Stimulated activated CD8-positive, alpha-beta memory T cell treated with anti-CD3 and anti-CD28 coated beads, Interleukin-7, amount 100 ng/mL, for 24 hours (primary cell): ENCODE data around the gene GALC.
"Not testable (repeated sequence)": the region's sequence is repeated elsewhere in the genome, so short reads cannot be mapped to it uniquely, and the experiment has no call there.

Experiments
- DNase-seq: peaks from one replicate; pipeline ENCODE4 v3.0.0-alpha.2; 2020; ENCODE audit warnings: low read depth

GALC gene

DNA sequence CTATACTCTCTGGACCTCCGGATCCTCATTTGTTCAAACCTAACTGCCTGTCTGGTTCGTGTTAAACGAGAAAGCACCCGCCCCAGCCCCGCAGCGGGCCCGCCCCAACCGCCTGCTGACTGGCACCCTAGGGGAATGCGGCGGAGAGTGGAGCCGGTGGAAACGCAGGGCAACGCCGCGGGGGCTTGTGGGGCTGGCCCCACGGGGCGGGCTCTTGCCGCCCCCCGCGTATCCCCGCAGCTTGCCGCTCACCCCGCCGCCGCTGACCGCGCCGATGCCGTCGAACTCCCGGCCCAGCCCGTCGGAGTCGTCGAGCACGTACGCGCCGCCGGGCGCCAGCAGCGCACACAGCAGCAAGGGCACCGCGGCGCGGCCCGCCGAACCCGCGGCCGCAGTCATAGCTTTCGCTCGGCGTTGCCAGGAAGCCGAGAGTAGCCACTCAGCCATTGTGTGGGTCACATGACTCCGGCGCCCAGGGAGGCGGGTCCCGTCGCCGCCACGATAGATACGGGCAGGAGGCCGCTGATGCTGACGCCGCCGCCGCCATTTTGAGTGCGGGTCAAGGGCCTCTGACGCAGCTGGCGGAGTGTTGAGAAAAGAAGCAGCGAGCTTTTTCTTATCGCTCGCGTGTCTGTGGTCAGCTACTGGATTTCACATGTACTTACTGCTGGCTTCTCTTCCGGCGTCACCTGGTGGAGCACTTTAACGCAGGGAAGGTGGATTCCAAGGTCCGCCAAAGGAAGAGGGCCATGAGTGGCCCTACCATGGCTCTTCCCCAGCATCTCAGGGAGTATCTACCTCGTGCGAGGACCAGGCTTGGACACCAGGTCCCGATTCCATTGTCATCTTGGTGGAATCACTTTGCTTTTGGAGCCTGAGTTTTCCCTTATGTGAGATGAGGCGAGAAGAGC, at the start of gene GALC:
TSS of gene GALC (minus strand) at position 465 of the 911 bp plus-strand sequence. CDS start at position 447, 18 bp downstream.
- peak; percentile 90 for DNase-seq

DNA sequence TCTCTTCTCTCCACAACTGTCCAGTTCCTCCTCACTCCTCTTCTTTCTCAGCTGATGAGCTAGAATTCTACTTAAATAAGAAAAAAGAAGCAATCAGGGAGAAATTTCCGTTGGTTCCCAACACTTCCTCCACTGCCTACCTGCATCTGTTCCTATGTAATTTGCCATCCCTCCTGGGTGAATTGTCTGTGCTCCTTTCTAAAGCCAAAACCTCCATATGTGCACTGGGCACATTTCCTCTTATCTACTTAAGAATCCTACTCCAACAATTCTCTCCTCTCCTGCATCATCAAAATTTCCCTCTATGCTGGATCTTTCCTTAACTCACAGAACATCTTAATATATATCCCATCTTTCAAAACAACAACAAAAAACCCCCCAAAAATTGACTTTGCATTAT, 47.2 kb upstream of the GALC start:
- DNase-seq, result no peak

GRCh38 chr14:88039197-88039596, 46.2 kb upstream of the GALC start:
- no peak for DNase-seq

GRCh38 chr14:88037325-88037724, 44.3 kb upstream of the GALC start:
- no peak for DNase-seq

DNA sequence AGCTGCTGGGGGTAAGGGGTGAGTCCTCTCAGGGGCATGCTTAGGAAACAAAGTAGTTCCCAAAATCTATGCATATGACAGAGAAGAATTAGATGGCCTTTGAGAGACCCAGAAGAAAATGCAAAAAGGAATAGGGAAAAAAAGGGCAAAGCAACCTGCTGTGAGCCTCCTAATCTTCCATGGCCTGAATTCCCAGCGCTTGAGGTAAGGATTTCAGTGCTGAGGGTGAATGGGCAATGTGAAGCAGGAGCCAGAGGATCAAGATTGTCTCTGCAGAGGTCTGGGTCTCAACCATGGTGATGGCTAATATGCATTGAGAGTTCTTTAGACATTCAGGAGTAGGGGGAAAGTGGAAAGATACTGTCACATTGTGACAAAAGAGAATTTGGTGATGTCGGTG, 43.4 kb upstream of the GALC start:
- DNase-seq, result no peak

DNA sequence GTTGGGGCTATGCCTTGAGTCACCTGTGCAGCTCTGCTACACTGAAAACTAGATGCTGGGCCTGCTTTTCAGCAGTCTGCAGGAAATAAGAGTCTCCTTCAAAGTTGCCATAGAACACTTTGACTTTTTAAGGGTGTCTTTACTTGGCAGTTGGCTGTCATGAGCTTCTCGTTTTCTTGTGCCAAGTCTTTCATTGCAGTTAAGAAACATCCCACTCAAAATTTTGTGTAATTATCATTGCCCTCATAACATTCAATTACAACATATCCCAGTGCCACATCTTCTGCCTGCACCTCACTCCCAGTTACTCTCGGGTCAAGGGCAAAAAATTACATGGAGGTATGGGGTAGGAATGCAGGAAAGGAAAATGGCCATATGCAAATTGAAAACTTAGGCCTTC, 41.1 kb upstream of the GALC start:
- no peak for DNase-seq

DNA sequence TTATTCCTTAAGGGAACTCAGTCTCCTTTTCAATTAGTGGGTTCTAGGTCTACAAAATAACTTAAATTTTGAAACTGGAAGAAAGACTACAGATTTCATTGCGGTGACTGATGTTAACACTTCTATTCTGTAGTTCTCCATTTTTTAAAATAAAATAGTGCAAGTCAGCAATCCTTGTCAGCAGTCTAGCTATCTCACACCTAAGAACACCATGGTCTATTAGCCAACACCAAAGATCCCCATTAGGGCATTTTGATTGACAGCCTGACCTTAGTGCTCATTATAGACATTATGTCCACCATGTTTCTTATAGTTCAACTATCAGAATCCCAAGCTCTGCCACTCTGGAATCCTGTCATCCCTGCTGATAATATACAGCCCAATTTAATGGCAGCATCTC, 39.4 kb upstream of the GALC start:
- DNase-seq, result no peak

DNA sequence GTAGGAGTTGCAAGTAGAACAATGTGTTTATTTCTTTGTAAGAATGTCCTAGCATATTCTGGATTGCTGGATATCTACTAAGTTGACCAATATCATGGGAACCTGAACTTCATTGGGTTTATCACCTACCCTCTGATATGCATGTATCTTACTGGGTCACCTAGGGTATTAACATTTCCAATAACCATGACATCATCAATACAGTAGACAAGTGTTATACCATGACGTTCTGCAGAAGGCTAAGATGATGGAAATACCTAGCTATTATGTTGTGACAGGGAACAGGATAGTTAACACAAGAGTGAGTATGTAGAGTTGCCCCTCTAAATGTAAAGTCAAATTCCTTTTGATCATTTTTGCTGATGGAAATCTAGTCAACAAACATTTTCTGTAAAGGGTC, 37.9 kb upstream of the GALC start:
- DNase-seq, result no peak

DNA sequence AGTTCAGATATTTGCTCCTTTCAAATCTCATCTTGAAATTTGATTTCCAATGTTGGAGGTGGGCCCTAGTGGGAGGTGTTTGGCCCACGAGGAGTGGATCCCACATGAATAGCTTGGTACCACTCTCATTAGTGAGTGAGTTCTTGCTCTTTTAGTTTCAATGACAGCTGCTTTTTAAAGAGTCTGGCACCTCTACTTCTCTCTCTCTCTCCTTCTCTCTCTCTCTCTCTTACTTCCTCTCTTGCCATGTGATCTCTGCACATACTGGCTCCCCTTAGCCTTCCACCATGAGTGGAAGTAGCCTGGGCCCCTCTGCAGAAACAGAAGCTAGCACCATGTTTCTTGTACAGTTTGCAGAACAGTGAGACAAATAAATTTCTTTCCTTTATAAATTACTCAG, 37.1 kb upstream of the GALC start:
- no peak for DNase-seq

GRCh38 chr14:88029500-88029899, 36.5 kb upstream of the GALC start:
- DNase-seq, result no peak

DNA sequence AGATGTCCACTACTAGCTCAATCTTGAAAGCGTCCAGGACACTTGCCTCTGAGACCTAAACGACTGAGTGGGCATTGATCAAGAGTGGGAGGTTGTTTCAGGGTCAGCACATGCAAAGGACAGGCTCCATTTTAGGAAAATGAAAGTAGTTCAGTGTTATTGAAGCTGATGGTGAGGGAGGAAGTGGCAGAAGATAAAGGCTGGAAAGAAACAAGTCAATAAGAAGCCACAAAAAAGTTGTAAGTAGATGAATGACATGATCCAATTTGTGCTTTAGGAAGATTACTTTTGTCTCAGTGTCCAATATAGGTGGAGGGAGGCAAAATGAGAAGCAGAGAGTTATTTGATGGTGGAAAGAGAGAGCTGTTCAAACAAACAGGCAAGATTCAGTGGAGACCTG, 33.9 kb upstream of the GALC start:
- DNase-seq, result no peak

GRCh38 chr14:88025313-88025712, 32.3 kb upstream of the GALC start:
- no peak for DNase-seq

DNA sequence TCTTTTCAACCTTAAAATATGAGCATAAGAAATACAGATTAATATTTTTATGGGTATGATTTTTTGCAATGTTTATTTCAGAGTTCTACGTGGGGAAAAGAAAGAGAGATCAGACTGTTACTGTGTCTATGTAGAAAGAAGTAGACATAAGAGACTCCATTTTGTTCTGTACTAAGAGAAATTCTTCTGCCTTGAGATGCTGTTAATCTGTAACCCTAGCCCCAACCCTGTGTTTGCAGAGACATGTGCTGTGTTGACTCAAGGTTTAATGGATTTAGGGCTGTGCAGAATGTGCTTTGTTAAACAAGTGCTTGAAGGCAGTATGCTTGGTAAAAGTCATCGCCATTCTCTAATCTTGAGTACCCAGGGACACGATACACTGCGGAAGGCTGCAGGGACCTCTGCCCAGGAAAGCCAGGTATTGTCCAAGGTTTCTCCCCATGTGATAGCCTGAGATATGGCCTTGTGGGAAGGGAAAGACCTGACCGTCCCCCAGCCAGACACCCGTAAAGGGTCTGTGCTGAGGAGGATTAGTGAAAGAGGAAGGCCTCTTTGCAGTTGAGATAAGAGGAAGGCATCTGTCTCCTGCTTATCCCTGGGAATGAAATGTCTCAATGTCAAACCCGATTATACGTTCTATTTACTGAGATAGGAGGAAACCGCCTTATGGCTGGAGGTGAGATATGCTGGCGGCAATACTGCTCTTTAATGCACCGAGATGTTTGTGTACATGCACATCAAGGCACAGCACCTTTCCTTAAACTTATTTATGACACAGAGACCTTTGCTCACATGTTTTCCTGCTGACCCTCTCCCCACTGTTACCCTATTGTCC, 31.5 kb upstream of the GALC start:
- not testable (repeated sequence) for DNase-seq

DNA sequence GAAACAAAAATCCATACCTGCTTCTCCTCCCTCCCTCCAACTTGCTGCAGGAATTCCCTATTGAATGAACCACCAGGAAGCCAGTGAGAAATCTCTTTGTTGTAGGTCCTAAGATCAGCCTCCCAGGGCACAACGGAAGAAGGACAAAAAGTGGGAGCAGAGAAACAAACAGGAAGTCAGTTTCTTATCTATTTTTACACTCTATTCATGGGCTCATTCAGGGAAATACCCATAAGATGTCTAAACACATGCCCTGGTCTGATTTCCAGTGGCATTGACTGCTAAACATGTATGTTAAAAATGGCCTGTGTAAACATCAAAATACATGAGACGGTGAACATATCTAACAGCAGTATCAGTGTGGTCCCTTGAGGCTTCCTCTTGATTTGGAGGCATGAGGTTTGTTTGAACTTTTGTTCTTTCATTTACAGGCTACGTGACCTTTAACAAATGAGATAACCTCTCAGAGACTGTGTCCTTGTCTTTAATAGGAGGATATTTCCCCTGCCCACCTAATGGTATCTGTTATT, 30.7 kb upstream of the GALC start:
- DNase-seq, result no peak

- no peak for DNase-seq
These were observed 24.6 kb upstream of the GALC start for GRCh38 chr14:88017535-88017934.

DNA sequence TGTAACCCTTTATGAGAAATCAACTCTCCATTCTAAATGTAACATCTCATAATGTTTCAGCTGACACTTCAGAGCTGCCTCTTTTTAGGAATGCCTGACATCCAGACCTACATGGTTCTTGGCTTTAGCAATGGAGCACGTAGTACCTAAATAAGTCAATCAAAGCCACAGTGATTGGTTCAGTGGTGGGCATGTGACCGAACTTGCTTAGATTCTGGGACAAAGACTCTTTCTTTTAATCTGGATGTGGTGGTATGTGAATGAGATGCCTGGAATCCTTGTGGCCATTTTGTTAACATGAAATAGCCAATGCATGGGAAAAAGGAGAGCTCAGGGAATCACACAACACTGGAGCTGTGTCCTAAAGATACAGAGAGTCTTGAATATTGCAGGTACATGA, 23.8 kb upstream of the GALC start:
- DNase-seq, result no peak

DNA sequence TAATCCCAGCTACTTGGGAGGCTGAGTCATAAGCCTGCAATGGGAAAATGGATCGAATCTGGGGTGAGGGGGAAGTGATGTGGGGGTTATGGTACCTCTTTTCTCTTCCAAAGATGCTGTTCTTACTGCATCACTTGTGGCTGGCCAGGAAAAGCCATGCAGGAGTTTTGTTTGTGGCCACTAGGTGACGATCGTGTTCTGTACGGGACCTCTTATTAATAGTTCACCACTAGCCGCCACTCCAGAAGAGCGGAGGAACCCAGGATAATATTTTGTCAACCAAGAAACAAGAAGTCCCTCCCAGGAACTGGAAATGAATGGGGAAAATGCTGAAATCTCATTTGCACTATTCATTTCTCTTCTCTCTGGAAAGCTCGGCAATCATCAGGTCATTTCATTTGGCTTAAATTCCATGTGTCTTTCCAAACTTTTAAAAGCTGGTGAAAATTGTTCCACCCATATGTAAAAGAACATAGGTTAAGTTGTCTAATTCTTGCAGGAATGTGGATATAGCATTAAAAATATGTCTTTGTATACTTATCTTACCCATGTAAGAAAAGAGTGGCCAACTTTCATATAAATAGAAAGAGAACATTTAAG, 20.9 kb upstream of the GALC start:
- DNase-seq, result no peak

DNA sequence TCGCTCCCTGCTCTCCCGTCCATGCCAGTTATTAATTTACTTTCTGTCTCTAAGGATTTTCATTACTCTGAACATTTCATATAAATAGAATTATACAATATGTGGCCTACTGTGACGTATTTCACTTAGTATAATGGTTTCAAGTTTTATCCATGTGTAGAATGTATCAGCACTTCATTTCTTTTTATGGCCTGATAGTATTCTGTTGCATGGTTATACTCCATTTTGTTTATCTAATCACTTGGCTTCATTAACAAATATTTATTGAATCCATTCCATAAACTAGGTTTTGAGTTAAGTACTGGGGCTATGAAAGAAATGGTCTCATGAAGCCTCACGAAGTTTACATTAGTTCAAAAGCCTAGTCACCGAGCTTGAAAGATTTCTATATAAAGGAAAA, 19.5 kb upstream of the GALC start:
- DNase-seq, result no peak

DNA sequence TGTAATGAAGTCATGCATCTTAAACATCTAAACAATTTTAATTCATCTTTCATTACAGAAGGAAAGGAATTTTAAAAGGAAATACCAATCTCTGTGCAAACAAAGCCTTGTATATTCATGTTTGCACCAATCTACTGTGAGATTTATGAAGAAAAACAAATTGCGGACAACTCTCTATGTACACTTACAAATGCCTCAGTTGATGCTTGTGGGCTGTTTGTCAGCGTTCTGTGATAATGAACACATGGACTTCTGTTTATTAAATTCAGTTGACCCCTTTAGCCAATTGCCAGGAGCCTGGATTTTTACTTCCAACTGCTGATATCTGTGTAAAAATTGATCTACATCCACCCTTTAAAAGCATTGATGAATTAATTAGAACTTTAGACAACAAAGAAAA, 17.3 kb upstream of the GALC start:
- DNase-seq, result no peak

DNA sequence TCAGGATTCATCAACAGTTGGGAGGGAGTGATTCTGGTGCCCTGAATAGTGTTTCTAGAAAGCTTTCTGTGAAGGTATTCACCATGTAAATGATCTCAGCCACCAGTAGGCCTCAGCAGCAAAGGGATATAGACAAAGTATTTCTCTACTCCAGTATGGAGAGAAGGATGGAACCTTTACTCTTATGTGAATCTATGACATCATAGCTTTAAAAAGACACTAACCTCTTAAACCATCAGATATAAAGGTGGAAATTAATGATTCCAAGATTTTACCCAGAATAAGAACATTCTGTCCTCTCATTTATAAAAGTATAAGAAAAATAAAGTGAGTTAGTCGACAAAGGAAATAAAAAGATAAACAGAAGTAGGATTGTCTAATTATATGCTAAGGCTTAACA, 16.5 kb upstream of the GALC start:
- DNase-seq, result no peak

GRCh38 chr14:88008039-88008742, 15.2 kb upstream of the GALC start:
- no peak for DNase-seq

DNA sequence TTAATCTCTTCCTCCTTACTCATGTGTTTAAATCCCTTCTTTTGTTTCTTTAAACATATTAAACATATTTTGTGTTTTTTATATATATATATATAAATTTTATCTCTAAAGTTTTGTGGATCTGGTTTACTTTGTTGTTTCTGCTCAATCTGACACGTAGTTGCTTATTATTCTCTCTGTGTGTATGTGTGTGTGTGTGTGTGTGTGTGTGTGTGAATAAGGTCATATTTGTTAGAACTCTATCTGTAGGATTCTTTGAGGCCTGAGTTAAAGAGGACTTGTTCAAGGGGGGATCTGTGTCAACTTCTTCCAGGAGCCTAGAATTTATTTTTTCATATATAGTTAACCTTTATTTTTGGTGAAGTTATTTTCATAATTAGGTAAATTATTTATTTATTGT, 14.6 kb upstream of the GALC start:
- no peak for DNase-seq
